ENCODE results near the gene SATB1.

Gene SATB1

DNA sequence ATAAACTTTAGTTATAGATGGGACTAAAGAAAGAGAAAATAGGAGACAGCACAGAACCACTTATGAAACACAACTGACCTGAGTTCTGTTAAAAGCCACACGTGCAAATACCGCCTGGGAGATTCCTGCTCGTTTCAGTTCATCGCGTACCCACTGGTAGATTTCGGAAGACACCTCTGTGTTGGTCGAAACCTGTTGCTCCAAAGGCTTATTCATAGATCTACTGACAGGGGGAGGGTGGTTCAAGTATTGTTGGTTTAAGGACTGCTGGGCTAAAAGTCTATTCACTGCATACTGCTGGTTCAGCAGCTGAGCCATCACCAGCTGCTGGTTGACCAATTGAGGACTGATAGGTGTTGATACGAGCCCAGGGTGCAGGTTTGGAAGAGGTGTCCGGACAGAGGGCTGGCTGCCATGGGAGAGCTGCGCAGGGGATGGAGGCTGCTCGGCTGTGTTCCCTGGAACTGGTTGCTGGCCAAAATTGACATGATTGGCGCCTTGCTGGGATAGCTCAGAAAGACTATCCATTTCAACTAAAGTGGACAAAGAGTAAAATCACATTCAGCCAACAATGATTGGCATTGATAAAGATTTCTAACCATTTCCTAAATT lies 30.6 kb downstream of the SATB1 start:
- Histone ChIP-seq H3K4me1 (ENCODE audit: low read length) (no peaks in the 10 kb centered on the region), H4K20me1 (ENCODE audit: insufficient read depth, low read length) (no peaks in the 10 kb centered on the region), H3K27ac (ENCODE audit: low read length) (no peak overlapping the region), H3K36me3 (replicated peaks; ENCODE audit: low read depth, low read length) (no peaks in the 10 kb centered on the region), H3K9me3 (ENCODE audit: insufficient read depth, low read length) (no peaks in the 10 kb centered on the region), H2AFZ (ENCODE audit: low read depth, low read length) (no peak overlapping the region), H3K9ac (ENCODE audit: low read length) (no peak overlapping the region), H3K4me2 (ENCODE audit: low read length) (no peak overlapping the region), H3K79me2 (ENCODE audit: low read length) (no peaks in the 10 kb centered on the region), H3K27me3 (ENCODE audit: low read depth, low read length) (no peaks in the 10 kb centered on the region), H3K4me3 (ENCODE audit: low read length) (no peak overlapping the region)
- no peak for TF ChIP-seq EZH2phosphoT487 (IDR thresholded peaks at IDR 0.05; ENCODE audit: low read depth)
- TF ChIP-seq, protein P1, sequence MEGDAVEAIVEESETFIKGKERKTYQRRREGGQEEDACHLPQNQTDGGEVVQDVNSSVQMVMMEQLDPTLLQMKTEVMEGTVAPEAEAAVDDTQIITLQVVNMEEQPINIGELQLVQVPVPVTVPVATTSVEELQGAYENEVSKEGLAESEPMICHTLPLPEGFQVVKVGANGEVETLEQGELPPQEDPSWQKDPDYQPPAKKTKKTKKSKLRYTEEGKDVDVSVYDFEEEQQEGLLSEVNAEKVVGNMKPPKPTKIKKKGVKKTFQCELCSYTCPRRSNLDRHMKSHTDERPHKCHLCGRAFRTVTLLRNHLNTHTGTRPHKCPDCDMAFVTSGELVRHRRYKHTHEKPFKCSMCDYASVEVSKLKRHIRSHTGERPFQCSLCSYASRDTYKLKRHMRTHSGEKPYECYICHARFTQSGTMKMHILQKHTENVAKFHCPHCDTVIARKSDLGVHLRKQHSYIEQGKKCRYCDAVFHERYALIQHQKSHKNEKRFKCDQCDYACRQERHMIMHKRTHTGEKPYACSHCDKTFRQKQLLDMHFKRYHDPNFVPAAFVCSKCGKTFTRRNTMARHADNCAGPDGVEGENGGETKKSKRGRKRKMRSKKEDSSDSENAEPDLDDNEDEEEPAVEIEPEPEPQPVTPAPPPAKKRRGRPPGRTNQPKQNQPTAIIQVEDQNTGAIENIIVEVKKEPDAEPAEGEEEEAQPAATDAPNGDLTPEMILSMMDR (IDR thresholded peaks at IDR 0.05; ENCODE audit: low read depth, low read length) = no peak

DNA sequence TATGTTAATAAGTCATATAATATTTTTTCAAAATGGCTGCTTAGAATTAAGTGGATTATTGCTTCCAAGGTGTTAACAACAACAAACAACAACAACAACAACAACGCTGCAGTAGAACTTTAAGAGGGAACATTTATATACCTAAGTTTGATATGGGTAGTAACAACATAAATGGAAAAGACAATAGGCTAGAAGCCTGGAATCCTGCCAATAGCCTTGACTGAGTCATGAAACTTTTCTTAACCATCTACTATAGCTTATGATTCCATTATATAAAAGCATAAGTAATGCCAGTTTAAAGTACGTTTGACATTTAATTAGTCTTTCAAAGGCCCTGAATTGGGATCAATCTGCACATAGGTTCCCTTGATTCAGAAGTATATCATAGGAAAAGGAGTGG lies 31.2 kb downstream of the SATB1 start:
- TF ChIP-seq EZH2phosphoT487 (IDR thresholded peaks at IDR 0.05; ENCODE audit: low read depth) = no peak
- TF ChIP-seq, protein P1 (IDR thresholded peaks at IDR 0.05; ENCODE audit: low read depth, low read length) = no peak
- no peaks in the 10 kb centered on the region for H3K4me1 ChIP-seq (ENCODE audit: low read length)
- H3K27ac ChIP-seq (ENCODE audit: low read length) = no peak overlapping the region
- H3K27me3 ChIP-seq (ENCODE audit: low read depth, low read length) = no peaks in the 10 kb centered on the region
- no peaks in the 10 kb centered on the region for H4K20me1 ChIP-seq (ENCODE audit: insufficient read depth, low read length)
- no peak overlapping the region for H3K9ac ChIP-seq (ENCODE audit: low read length)
- no peaks in the 10 kb centered on the region for H3K9me3 ChIP-seq (ENCODE audit: insufficient read depth, low read length)
- no peak overlapping the region for H2AFZ ChIP-seq (ENCODE audit: low read depth, low read length)
- H3K4me2 ChIP-seq (ENCODE audit: low read length) = no peak overlapping the region
- no peaks in the 10 kb centered on the region for H3K79me2 ChIP-seq (ENCODE audit: low read length)
- no peaks in the 10 kb centered on the region for H3K36me3 ChIP-seq (replicated peaks; ENCODE audit: low read depth, low read length)
- H3K4me3 ChIP-seq (ENCODE audit: low read length) = no peak overlapping the region

DNA sequence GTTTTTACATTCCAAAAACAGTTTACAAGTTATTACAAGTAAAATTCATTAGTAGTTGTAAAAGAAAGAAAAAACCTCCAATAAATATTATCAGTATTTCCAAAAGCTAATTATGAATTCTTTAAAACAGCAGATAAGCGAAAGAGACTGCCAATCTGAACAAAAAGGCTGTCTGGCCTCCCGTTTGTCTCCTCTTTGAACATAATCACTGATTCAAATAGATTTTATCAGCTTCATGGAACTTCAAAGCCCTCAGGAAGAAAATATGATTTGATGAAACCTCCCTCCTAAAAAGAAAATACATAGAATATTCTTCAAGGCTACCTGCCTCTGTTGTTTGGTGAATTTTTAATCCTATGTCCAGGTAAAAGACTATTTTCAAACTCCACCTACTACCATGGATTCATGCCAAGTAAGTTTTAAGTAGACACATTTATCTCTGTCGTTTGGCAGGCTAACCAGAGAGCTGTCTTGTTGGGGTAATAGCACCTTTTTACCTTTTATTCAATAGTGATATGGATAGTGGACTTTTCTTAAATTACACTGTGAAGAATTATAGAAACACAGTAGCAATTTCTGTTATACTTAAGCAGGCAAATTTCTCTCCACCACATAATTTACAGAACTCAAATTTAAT lies 35.0 kb downstream of the SATB1 start:
- Histone ChIP-seq H3K9me3 (ENCODE audit: insufficient read depth, low read length) (no peaks in the 10 kb centered on the region), H3K79me2 (ENCODE audit: low read length) (no peaks in the 10 kb centered on the region), H3K27ac (ENCODE audit: low read length) (no peak overlapping the region), H3K9ac (ENCODE audit: low read length) (no peak overlapping the region), H3K4me2 (ENCODE audit: low read length) (no peak overlapping the region), H3K4me3 (ENCODE audit: low read length) (no peak overlapping the region), H3K36me3 (replicated peaks; ENCODE audit: low read depth, low read length) (no peaks in the 10 kb centered on the region), H3K4me1 (ENCODE audit: low read length) (no peaks in the 10 kb centered on the region), H3K27me3 (ENCODE audit: low read depth, low read length) (no peaks in the 10 kb centered on the region), H4K20me1 (ENCODE audit: insufficient read depth, low read length) (no peaks in the 10 kb centered on the region), H2AFZ (ENCODE audit: low read depth, low read length) (no peak overlapping the region)
- no peak for TF ChIP-seq EZH2phosphoT487 (IDR thresholded peaks at IDR 0.05; ENCODE audit: low read depth)
- TF ChIP-seq, protein P1 (IDR thresholded peaks at IDR 0.05; ENCODE audit: low read depth, low read length) = no peak

DNA sequence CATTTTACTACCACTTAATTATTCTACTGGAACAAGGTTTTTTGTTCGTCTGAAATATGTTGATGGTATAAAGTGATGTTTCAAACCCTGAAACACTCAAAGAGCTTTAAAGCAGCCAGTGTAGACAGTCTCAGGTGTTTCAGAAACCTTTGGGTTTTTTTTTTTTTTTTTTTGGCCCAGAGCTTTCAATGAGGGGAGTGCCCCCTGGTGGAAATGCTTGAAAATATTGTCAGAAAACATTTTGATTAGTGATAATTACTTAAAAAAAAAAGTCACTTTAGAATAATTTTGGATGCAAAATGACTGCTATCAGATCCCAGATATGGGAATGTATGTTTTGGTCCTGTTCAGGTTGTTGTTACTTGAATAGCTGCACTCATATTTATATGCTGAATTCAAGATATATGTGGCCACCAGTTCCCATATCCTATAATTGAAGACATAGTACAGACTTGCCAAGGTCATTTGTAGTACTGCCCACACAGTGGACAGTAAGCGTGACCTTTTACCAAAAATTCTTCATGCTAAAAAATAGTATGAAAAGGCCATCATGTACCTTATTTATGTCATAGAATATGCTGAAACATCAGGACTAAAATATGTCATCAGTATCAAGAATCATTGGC lies 35.9 kb downstream of the SATB1 start:
- H3K36me3 ChIP-seq (replicated peaks; ENCODE audit: low read depth, low read length) = no peaks in the 10 kb centered on the region
- no peaks in the 10 kb centered on the region for H3K4me1 ChIP-seq (ENCODE audit: low read length)
- H2AFZ ChIP-seq (ENCODE audit: low read depth, low read length) = no peak overlapping the region
- H3K27me3 ChIP-seq (ENCODE audit: low read depth, low read length) = no peaks in the 10 kb centered on the region
- TF ChIP-seq, protein P1 (IDR thresholded peaks at IDR 0.05; ENCODE audit: low read depth, low read length) = peak; percentile 78
- no peak for TF ChIP-seq EZH2phosphoT487 (IDR thresholded peaks at IDR 0.05; ENCODE audit: low read depth)
- no peak overlapping the region for H3K4me3 ChIP-seq (ENCODE audit: low read length)
- no peak overlapping the region for H3K4me2 ChIP-seq (ENCODE audit: low read length)
- no peaks in the 10 kb centered on the region for H3K9me3 ChIP-seq (ENCODE audit: insufficient read depth, low read length)
- H3K79me2 ChIP-seq (ENCODE audit: low read length) = no peaks in the 10 kb centered on the region
- no peak overlapping the region for H3K27ac ChIP-seq (ENCODE audit: low read length)
- no peak overlapping the region for H3K9ac ChIP-seq (ENCODE audit: low read length)
- H4K20me1 ChIP-seq (ENCODE audit: insufficient read depth, low read length) = no peaks in the 10 kb centered on the region
